IPS DF 19.7 (cell line): ENCODE data around the gene OR10V1.

Experiments used
- DNase-seq: peaks from one replicate; pipeline ENCODE4 v3.0.0-alpha.2; 2013; ENCODE audit warnings: low read depth, low spot score

OR10V1 gene, protein sequence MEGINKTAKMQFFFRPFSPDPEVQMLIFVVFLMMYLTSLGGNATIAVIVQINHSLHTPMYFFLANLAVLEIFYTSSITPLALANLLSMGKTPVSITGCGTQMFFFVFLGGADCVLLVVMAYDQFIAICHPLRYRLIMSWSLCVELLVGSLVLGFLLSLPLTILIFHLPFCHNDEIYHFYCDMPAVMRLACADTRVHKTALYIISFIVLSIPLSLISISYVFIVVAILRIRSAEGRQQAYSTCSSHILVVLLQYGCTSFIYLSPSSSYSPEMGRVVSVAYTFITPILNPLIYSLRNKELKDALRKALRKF

GRCh38 chr11:59713745-59714144 lies at the start of gene OR10V1:
TSS of gene OR10V1 (minus strand) at chr11:59713845. CDS start at chr11:59713845, 0 bp downstream.
- DNase-seq: no peak

- no peak for DNase-seq
These were observed 48.3 kb upstream of the OR10V1 start for GRCh38 chr11:59761993-59762392.

- no peak for DNase-seq
These were observed 47.1 kb upstream of the OR10V1 start for GRCh38 chr11:59760771-59761170.

- no peak for DNase-seq
These were observed 46.3 kb upstream of the OR10V1 start for GRCh38 chr11:59759900-59760299.

DNA sequence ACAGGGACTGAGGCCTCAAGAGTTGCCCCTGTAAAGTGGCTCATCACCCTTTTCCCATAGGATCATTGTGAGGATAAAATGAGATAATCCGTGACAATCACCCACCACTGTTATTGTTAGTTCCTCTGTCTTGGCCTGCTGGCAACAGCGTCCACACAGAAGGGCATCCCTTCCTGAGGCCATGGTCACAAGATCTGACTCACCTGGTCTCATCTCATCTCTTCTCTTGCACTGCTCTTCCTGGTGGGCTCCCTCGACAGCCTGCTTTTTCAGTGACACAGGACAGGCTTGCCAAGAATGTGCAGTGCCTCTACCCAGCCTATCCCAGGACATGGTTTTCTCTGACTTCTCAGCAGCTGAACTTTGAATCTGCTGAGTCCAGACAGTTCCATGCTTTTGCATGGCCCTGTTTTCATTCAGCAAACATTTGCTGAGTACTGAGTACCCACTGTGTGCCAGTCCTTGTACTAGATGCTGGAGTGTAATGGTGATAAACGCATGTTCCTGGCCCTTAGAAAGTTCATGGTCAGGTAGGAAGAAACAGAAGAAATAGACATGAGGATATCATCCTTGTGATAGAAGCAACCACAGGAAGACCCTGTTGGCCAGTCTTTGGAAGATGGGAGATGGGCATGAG lies 44.9 kb upstream of the OR10V1 start:
- DNase-seq: no peak

DNA sequence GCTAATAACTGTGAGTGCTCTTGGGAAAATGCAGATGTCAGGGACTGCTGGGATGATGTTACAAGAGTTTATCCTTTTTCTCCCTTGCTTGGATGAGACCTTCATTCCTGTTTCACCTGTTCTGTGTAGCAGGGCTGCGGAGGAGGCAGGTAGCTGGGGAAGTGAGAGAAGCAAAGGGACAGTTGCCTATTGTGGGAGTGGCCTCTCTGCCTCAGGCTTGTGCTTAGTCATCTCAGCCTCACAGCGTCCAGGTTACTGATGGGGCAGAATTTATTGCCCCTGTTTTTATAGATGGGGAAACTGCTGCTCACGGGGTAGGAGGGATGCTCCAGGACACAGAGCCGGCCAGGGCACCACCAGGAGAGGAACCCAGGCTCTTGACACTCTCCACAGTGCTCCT lies 43.2 kb upstream of the OR10V1 start:
- DNase-seq: no peak

DNA sequence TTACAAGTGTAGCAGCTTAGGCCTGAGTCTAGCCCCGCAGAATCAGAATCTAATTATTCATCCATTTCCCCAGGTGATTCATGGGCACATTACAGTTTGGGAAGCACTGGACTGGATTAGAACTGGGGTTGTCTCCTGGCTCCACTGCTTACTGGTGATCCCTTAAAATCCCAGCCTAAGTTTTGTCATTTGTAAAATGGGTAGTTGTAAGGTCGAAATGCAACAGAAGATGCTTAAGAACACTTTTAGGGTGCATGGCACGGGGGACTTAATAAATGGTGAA lies 42.9 kb upstream of the OR10V1 start:
- DNase-seq: no peak

- DNase-seq: no peak
These were observed 42.3 kb upstream of the OR10V1 start for GRCh38 chr11:59755701-59756557.

- DNase-seq: no peak
These were observed 41.4 kb upstream of the OR10V1 start, which contains the start of gene STX3 for GRCh38 chr11:59754859-59755700. TSS of gene STX3 (plus strand) at chr11:59755376. CDS start at chr11:59755606, 230 bp downstream.

DNA sequence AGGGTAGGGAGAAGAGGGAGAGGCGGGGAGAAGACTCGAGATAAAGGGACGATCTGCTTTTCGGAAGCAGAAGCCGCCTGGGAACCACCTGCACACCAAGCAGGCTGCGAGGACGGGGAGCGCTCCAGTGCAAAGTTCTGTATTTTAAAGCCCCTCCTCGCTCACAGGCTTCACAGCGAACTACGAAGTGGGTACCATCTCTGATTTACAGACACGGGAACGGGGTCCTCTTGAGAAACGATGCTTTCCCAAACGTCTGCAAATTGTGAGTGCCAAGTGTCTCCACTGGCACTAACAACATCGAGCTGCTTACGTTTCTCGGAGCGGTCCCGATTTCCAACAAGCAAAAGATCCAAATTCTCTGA lies 40.8 kb upstream of the OR10V1 start:
- no peak for DNase-seq

- DNase-seq: no peak
These were observed 40.2 kb upstream of the OR10V1 start for GRCh38 chr11:59753650-59754493.

DNA sequence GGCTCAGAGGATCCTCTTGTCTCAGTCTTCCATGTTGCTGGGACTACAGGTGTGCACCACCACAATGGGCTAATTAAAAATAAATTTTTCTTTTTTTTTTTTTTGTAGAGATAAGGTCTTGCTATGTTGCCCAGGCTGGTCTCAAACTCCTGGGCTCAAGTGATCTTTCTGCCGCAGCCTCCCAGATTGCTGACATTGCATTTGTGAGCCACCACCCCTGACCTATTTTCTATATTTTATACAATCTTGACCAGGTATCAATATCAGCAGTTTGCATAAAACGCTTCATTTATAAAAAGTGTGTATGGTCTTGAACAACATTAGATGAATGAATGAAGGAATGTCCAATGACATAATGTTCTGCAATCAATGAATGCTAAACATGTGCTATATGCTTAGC lies 32.5 kb upstream of the OR10V1 start:
- DNase-seq: no peak

- no peak for DNase-seq
These were observed 17.4 kb upstream of the OR10V1 start for GRCh38 chr11:59730896-59731565.

DNA sequence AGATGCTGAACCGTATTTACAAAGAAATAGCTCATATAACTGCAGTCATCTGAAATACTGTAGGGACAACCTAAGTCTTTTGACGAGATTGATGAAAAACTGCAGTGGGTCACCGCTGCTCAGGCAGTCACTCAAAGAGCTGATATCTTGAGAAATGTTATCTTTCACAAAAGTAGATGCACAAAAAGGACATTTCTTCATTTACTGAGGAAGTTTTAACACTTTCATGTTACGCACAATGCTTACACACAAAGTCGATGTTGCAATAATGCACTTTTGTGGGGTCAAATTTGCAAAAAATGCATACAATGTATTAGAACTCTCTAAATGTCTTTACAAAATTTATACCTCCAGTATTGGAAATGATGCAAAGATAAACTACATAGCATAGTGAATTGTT lies 16.2 kb upstream of the OR10V1 start:
- no peak for DNase-seq

DNA sequence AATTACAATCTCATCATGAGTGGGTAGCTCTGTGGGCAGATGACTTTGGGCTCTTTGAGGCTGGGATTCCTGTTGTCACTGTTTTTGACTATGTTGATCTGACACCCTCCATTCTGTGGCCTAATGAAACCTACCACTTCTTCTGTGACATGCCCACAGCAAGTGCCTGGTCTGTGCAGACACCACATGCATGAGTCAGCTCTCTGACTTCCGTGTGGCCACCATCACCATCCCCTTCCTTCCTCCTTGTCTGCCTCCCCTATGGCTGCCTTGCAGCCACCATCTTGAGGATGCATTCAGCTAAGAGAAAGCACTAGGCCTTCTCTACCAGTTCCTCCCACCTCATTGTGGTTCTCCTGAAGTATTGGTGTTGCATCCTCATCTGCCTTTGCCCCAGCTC lies 15.3 kb upstream of the OR10V1 start:
- no peak for DNase-seq

- no peak for DNase-seq
These were observed 14.5 kb upstream of the OR10V1 start for GRCh38 chr11:59728154-59728553.

DNA sequence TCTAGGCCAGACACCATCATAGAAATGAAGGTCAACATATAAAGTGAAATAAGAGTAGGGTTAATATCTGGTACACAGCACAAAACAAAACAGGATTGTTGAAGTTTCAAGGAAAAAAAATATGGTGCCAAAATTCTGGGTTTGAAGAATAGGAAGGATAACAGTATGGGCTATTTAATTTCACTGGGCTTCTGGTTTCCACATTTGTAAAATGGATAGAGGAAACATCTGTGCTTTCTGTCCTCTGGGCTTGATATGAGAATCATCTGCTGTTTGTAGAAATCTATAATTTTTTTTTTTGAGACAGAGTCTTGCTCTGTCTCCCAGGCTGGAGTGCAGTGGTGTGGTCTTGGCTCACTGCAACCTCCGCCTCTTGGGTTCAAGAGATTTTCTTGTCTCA lies 13.8 kb upstream of the OR10V1 start:
- DNase-seq: no peak

DNA sequence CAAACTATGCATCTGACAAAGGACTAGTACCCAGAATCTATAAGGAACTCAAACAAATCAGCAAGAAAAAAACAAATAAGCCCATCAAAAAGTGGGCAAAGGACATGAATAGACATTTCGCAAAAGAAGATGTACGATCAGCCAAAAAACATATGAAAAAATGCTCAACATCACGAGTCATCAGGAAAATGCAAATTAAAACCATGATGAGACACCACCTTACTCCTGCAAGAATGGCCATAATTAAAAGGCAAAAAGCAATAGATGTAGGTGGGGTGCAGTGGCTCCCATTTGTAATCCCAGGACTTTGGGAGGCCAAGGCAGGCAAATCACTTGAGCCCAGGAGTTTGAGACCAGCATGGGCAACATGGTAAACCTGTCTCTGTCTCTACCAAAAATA lies 10.4 kb upstream of the OR10V1 start:
- DNase-seq: no peak

GRCh38 chr11:59719556-59719955 lies 5.9 kb upstream of the OR10V1 start:
- no peak for DNase-seq

DNA sequence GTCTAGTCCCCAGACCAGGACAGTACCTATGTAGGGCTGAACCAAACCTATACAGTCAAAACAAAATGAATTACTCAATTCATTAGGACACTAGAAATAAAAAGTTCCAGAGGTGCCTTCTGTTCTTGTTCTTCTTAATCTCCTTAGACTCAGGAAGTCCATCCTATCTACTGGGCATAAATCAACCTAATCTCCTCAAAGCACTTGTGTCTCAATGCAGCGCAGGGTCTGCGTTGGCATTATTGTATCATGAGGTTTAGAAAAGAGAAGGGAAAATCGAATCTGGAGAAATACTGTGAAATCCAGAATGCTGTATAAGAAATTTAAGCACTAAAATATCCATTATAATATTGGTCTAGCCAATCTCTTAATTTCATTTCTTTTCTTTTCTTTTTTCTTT lies 2.4 kb upstream of the OR10V1 start:
- DNase-seq: no peak
